ENCODE results near the gene AMZ1.
A peak's percentile ranks its signal among the peaks of the same experiment; 100 is the strongest.

GRCh38 chr7:2760098-2760889, 72.3 kb downstream of the AMZ1 start:
- TF ChIP-seq CTCF (IDR thresholded peaks at IDR 0.05; ENCODE audit: borderline replicate concordance, extremely low read depth, low read length, poor library complexity, severe bottlenecking) (peak; percentile 58), EZH2 (IDR thresholded peaks at IDR 0.05; ENCODE audit: borderline replicate concordance, low read depth, low read length, severe bottlenecking) (no peak)
